ENCODE data around the gene DNAJC18.

- TF ChIP-seq, protein P1, sequence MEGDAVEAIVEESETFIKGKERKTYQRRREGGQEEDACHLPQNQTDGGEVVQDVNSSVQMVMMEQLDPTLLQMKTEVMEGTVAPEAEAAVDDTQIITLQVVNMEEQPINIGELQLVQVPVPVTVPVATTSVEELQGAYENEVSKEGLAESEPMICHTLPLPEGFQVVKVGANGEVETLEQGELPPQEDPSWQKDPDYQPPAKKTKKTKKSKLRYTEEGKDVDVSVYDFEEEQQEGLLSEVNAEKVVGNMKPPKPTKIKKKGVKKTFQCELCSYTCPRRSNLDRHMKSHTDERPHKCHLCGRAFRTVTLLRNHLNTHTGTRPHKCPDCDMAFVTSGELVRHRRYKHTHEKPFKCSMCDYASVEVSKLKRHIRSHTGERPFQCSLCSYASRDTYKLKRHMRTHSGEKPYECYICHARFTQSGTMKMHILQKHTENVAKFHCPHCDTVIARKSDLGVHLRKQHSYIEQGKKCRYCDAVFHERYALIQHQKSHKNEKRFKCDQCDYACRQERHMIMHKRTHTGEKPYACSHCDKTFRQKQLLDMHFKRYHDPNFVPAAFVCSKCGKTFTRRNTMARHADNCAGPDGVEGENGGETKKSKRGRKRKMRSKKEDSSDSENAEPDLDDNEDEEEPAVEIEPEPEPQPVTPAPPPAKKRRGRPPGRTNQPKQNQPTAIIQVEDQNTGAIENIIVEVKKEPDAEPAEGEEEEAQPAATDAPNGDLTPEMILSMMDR (conservative IDR thresholded peaks at IDR 0.05; ENCODE audit: low read depth, low read length) = no peak
- TF ChIP-seq EZH2 (IDR thresholded peaks at IDR 0.05; ENCODE audit: borderline replicate concordance, low read depth, low read length, poor library complexity, severe bottlenecking) = no peak
Measured at GRCh38 chr5:139459451-139459934, 20.2 kb upstream of the DNAJC18 start.

Data from A673 (cell line).